H9 (cell line): ENCODE data around the gene ZBTB20. TPM values are rescaled to one million over a fixed set of nuclear protein-coding genes. Genes with fewer than 3 reads are reported as not detected.

ENCODE experiments used
- DNase-seq: peaks from one replicate; pipeline ENCODE4 v3.0.0-alpha.2; 2017
- H2AFZ ChIP-seq: one replicate; pipeline ENCODE4 v1.6.1; 2013; ENCODE audit warnings: mild to moderate bottlenecking, low read length, control low read depth, moderate library complexity
- H2AK5ac ChIP-seq: 2 replicates; pipeline ENCODE4 v1.6.1; 2013; ENCODE audit warnings: low read length, control low read depth, mixed read lengths; ENCODE audit not compliant: insufficient read length
- H2BK120ac ChIP-seq: one replicate; pipeline ENCODE4 v1.6.1; 2013; ENCODE audit warnings: low read depth, mild to moderate bottlenecking, low read length, control low read depth, inconsistent platforms; ENCODE audit not compliant: poor library complexity, severe bottlenecking
- H2BK12ac ChIP-seq: 2 replicates; pipeline ENCODE4 v1.6.1; 2013; ENCODE audit warnings: low read length, control low read depth, mixed read lengths, low read depth; ENCODE audit not compliant: insufficient read length
- H2BK15ac ChIP-seq: 2 replicates; pipeline ENCODE4 v1.6.1; 2013; ENCODE audit warnings: low read depth, low read length, control low read depth
- H2BK20ac ChIP-seq: one replicate; pipeline ENCODE4 v1.6.1; 2013; ENCODE audit warnings: low read depth, mild to moderate bottlenecking, low read length, control low read depth, inconsistent platforms; ENCODE audit not compliant: poor library complexity, severe bottlenecking
- H2BK5ac ChIP-seq: 2 replicates; pipeline ENCODE4 v1.6.1; 2013; ENCODE audit warnings: low read length, control low read depth, mixed read lengths; ENCODE audit not compliant: insufficient read length
- H3K14ac ChIP-seq: 2 replicates; pipeline ENCODE4 v1.6.1; 2013; ENCODE audit warnings: low read length, control low read depth; ENCODE audit not compliant: insufficient read depth
- H3K18ac ChIP-seq: 2 replicates; pipeline ENCODE4 v1.6.1; 2013; ENCODE audit warnings: low read depth, mild to moderate bottlenecking, mixed read lengths, low read length, control low read depth; ENCODE audit not compliant: insufficient read length
- H3K23ac ChIP-seq: 2 replicates; pipeline ENCODE4 v1.6.1; 2013; ENCODE audit warnings: low read length, control low read depth, mixed read lengths, low read depth; ENCODE audit not compliant: insufficient read length
- H3K23me2 ChIP-seq: 2 replicates; pipeline ENCODE4 v1.6.1; 2013; ENCODE audit warnings: low read depth, mild to moderate bottlenecking, mixed read lengths, low read length, control low read depth; ENCODE audit not compliant: insufficient read length, poor library complexity, severe bottlenecking
- H3K27ac ChIP-seq: 2 replicates; pipeline ENCODE4 v1.5.1; 2013; ENCODE audit warnings: low read length, control low read depth, mixed read lengths, low read depth; ENCODE audit not compliant: insufficient read length
- H3K27me3 ChIP-seq: 2 replicates; pipeline ENCODE4 v1.6.1; 2013; ENCODE audit warnings: low read length, control low read depth, inconsistent platforms; ENCODE audit not compliant: insufficient read depth
- H3K4ac ChIP-seq: 2 replicates; pipeline ENCODE4 v1.6.1; 2013; ENCODE audit warnings: low read depth, mild to moderate bottlenecking, control low read depth, inconsistent platforms, low read length, moderate library complexity
- H3K4me1 ChIP-seq: 2 replicates; pipeline ENCODE4 v1.6.1; 2013; ENCODE audit warnings: low read length, control low read depth, inconsistent platforms; ENCODE audit not compliant: insufficient read depth
- H3K4me2 ChIP-seq: 2 replicates; pipeline ENCODE4 v1.6.1; 2013; ENCODE audit warnings: low read length, control low read depth, mixed read lengths; ENCODE audit not compliant: insufficient read length, insufficient read depth
- H3K56ac ChIP-seq: 2 replicates; pipeline ENCODE4 v1.6.1; 2013; ENCODE audit warnings: low read depth, mild to moderate bottlenecking, mixed read lengths, low read length, control low read depth; ENCODE audit not compliant: insufficient read length
- H3K79me1 ChIP-seq: 2 replicates; pipeline ENCODE4 v1.6.1; 2013; ENCODE audit warnings: low read depth, mild to moderate bottlenecking, moderate library complexity, low read length, control low read depth, inconsistent platforms; ENCODE audit not compliant: insufficient read depth, poor library complexity, severe bottlenecking
- H3K79me2 ChIP-seq: 2 replicates; pipeline ENCODE4 v1.6.1; 2013; ENCODE audit warnings: low read length, control low read depth, inconsistent platforms; ENCODE audit not compliant: insufficient read depth
- H3K9ac ChIP-seq: 2 replicates; pipeline ENCODE4 v1.6.1; 2013; ENCODE audit warnings: low read length, control low read depth, mixed read lengths; ENCODE audit not compliant: insufficient read length; ENCODE audit errors: extremely low read depth
- H3K9me3 ChIP-seq: one replicate; pipeline ENCODE4 v1.6.1; 2013; ENCODE audit warnings: low read depth, low read length, inconsistent platforms; ENCODE audit not compliant: control insufficient read depth
- H3T11ph ChIP-seq: one replicate; pipeline ENCODE4 v1.6.1; 2013; ENCODE audit warnings: mild to moderate bottlenecking, low read length, control low read depth, inconsistent platforms
- H4K20me1 ChIP-seq: one replicate; pipeline ENCODE4 v1.6.1; 2013; ENCODE audit not compliant: control insufficient read depth, insufficient read length, insufficient read depth
- H4K5ac ChIP-seq: 2 replicates; pipeline ENCODE4 v1.6.1; 2013; ENCODE audit warnings: low read depth, mild to moderate bottlenecking, mixed read lengths, low read length, control low read depth; ENCODE audit not compliant: insufficient read length
- H4K8ac ChIP-seq: replicated peaks from 2 replicates; pipeline ENCODE4 v1.6.1; 2013; ENCODE audit warnings: low read length, control low read depth, mixed read lengths, low read depth; ENCODE audit not compliant: insufficient read length
- H4K91ac ChIP-seq: 2 replicates; pipeline ENCODE4 v1.6.1; 2013; ENCODE audit warnings: low read depth, mild to moderate bottlenecking, moderate library complexity, mixed read lengths, low read length, control low read depth; ENCODE audit not compliant: insufficient read length
- H3K27ac Mint-ChIP-seq, 3 experiments: 2 replicates in 2 of 3; 3 replicates in 1 of 3; pipeline ENCODE4 v1.8.0; 2020 to 2021; ENCODE audit warnings: mixed read lengths in 3 of 3, mild to moderate bottlenecking in 1 of 3, moderate library complexity in 1 of 3
- H3K27me3 Mint-ChIP-seq: 2 replicates; pipeline ENCODE4 v1.8.0; 2021; ENCODE audit warnings: low read depth, mild to moderate bottlenecking, moderate library complexity, mixed read lengths
- H3K36me3 Mint-ChIP-seq, 3 experiments: 2 replicates in 2 of 3; 3 replicates in 1 of 3; pipeline ENCODE4 v1.8.0; 2020 to 2021; ENCODE audit warnings: low read depth in 3 of 3, mixed read lengths in 3 of 3; ENCODE audit not compliant: insufficient read depth in 1 of 3
- H3K4me1 Mint-ChIP-seq, 2 experiments: 2 replicates each; pipeline ENCODE4 v1.8.0; 2020; ENCODE audit warnings: mixed read lengths in 2 of 2
- H3K4me3 Mint-ChIP-seq, 2 experiments: 2 replicates in 1 of 2; 3 replicates in 1 of 2; pipeline ENCODE4 v1.8.0; 2020 to 2021; ENCODE audit warnings: mild to moderate bottlenecking in 2 of 2, mixed read lengths in 2 of 2, moderate library complexity in 1 of 2
- H3K9me3 Mint-ChIP-seq, 2 experiments: 2 replicates in 1 of 2; 3 replicates in 1 of 2; pipeline ENCODE4 v1.8.0; 2020; ENCODE audit warnings: mild to moderate bottlenecking in 2 of 2, mixed read lengths in 2 of 2, moderate library complexity in 1 of 2
- CTCF ChIP-seq: fragments of 200-600 bp; sonication (generic); conservative IDR thresholded peaks from 3 replicates; pipeline ENCODE4 v1.8.0; 2021; ENCODE audit warnings: antibody characterized with exemption, mild to moderate bottlenecking
- WGBS: extraction: QIAGEN DNeasy Blood & Tissue Kit; methylation state at CpG from one replicate; pipeline ENCODE4 v1.1.7; 2013; ENCODE audit warnings: missing lambda C conversion rate, low lambda C conversion rate, mixed read lengths; ENCODE audit not compliant: insufficient read length; ENCODE audit errors: extremely low coverage; 5-methylcytosine and 5-hydroxymethylcytosine counted together
- total RNA-seq: library from RNA; stranded (reverse); gene quantifications from 2 replicates; pipeline ENCODE4 v1.2.1, GENCODE V29; 2021

ZBTB20 gene
- total RNA-seq, 1 experiment from 2014 or later = 0.70 TPM

DNA sequence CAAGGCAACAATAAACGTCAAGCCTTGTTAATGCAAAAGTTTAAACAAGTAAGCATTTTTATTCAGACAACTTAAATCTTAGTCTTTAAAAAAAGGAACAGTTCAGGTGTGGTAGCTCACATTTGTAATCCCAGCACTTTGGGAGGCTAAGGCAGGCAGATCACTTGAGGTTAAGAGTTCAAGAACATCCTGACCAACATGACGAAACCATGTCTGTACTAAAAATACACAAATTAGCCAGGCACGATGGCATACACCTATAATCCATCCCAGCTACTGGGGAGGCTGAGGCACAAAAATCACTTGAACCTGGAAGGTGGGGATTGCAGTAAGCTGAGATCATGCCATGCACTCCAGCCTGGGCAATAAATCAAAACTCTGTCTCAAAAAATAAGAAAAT, 19.9 kb downstream of the ZBTB20 start:
- no peak overlapping the region for H3K4me2 ChIP-seq
- no peaks in the 10 kb centered on the region for H4K20me1 ChIP-seq
- Mint-ChIP-seq H3K9me3 (no peaks in the 10 kb centered on the region), H3K4me3 (no peak overlapping the region), H3K27ac (no peak overlapping the region), H3K27me3 (no peaks in the 10 kb centered on the region), H3K4me1 (peaks cover 2 to 4% of the 10 kb centered on the region in 2 experiments; a peak in 2 of 4 replicates), H3K36me3 (no peaks in the 10 kb centered on the region)
- H3K4ac ChIP-seq = no peak overlapping the region
- H3T11ph ChIP-seq = no peak overlapping the region
- H3K4me1 ChIP-seq = no peaks in the 10 kb centered on the region
- no peak overlapping the region for H3K27ac ChIP-seq
- H3K79me2 ChIP-seq = no peaks in the 10 kb centered on the region
- H4K91ac ChIP-seq = no peak overlapping the region
- H2BK12ac ChIP-seq = no peak overlapping the region
- no peaks in the 10 kb centered on the region for H3K79me1 ChIP-seq
- H3K27me3 ChIP-seq = no peaks in the 10 kb centered on the region
- no peak overlapping the region for H4K5ac ChIP-seq
- H2BK120ac ChIP-seq = no peak overlapping the region
- H3K9ac ChIP-seq = no peak overlapping the region
- no peak for TF ChIP-seq CTCF
- no peak overlapping the region for H2AFZ ChIP-seq
- no peak overlapping the region for H4K8ac ChIP-seq
- H3K14ac ChIP-seq = no peak overlapping the region
- no peak overlapping the region for H2AK5ac ChIP-seq
- H3K23me2 ChIP-seq = no peaks in the 10 kb centered on the region
- H3K23ac ChIP-seq = no peak overlapping the region
- H2BK20ac ChIP-seq = no peak overlapping the region
- H2BK15ac ChIP-seq = no peak overlapping the region
- no peak overlapping the region for H3K18ac ChIP-seq
- no peak overlapping the region for H3K56ac ChIP-seq
- DNase-seq = no peak
- H3K9me3 ChIP-seq = no peaks in the 10 kb centered on the region
- no peak overlapping the region for H2BK5ac ChIP-seq
- WGBS = no CpG with 5 or more reads among the region's 3 CpGs
